ENCODE measurements around the gene CCDC171. TPM values are rescaled to one million over a fixed set of nuclear protein-coding genes. Genes with fewer than 3 reads are reported as not detected.

Gene CCDC171
- total RNA-seq, 4 donors from 2014 or later = 2.5 to 4.2 (median 3.3) TPM

DNA sequence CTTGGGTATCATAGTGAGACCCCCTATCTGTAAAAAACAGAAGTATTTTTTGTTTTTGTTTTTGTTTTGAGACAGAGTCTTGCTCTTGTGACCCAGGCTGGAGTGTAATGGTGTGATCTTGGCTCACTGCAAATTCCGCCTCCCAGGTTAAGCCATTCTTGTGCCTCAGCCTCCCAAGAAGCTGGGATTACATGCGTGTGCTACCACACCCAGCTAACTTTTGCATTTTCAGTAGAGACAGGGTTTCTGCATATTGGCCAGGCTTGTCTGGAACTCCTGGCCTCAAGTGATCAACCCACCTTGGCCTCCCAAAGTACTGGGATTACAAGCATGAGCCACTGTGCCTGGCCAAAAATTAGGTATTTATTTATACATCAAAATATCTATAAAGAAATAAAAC, 10.2 kb upstream of the CCDC171 start:
- no peak for DNase-seq (ENCODE audit: low spot score in 2 of 2)
- WGBS, 2 donors = 90 to 91% methylated on average over 2 of the region's 2 CpGs
- no peak for TF ChIP-seq POLR2A (IDR thresholded peaks at IDR 0.05)
- TF ChIP-seq, protein P1, sequence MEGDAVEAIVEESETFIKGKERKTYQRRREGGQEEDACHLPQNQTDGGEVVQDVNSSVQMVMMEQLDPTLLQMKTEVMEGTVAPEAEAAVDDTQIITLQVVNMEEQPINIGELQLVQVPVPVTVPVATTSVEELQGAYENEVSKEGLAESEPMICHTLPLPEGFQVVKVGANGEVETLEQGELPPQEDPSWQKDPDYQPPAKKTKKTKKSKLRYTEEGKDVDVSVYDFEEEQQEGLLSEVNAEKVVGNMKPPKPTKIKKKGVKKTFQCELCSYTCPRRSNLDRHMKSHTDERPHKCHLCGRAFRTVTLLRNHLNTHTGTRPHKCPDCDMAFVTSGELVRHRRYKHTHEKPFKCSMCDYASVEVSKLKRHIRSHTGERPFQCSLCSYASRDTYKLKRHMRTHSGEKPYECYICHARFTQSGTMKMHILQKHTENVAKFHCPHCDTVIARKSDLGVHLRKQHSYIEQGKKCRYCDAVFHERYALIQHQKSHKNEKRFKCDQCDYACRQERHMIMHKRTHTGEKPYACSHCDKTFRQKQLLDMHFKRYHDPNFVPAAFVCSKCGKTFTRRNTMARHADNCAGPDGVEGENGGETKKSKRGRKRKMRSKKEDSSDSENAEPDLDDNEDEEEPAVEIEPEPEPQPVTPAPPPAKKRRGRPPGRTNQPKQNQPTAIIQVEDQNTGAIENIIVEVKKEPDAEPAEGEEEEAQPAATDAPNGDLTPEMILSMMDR (IDR thresholded peaks at IDR 0.05) = no peak
- intact Hi-C loops (cut with DNase I; ENCODE audit: low total_unique reads) = no loop called here
- no peak overlapping the region for H3K4me3 ChIP-seq (ENCODE audit: low read depth, poor library complexity, severe bottlenecking)

DNA sequence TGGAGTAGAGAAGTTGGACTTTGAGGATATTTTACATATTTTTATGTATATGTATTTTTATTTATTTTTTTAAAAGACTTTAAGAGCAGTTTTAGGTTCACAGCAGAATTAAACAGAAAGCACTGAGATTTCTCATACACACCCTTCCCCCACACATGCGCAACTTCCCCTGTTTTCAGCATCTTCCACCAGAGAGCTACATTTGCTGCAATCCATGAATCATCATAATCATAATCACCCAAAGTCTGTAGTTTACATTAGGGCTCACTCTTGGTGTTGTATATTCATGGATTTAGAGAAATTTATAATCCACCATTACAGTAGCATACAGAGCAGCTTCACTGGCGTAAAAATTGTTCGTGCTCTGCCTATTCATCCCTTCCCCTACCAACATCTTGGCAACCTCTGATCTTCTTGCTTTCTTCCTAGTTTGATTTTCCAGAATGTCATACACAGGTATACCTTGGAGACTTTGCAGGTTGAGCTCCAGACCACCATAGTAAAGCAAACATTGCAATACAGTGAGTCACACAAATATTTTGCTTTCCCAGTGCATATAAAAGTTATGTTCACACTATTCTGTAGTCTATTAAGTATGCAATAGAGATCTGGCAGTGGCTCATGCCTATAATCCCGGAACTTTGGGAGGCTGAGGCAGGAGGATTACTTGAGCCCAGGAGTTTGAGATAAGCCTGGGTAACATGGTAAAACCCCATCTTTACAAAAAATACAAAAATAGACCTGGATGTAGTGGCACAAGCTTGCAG, 9.6 kb upstream of the CCDC171 start:
- TF ChIP-seq POLR2A (IDR thresholded peaks at IDR 0.05) = no peak
- TF ChIP-seq, protein P1 (IDR thresholded peaks at IDR 0.05) = no peak
- intact Hi-C loops (cut with DNase I; ENCODE audit: low total_unique reads) = no loop called here
- no peak for DNase-seq (ENCODE audit: low spot score in 2 of 2)
- no peak overlapping the region for H3K4me3 ChIP-seq (ENCODE audit: low read depth, poor library complexity, severe bottlenecking)
- 88% methylated on average over 4 of the region's 4 CpGs for WGBS, 2 donors

- H3K4me3 ChIP-seq (ENCODE audit: low read depth, poor library complexity, severe bottlenecking) = no peak overlapping the region
- DNase-seq (ENCODE audit: low spot score in 2 of 2) = no peak
- WGBS, 2 donors = 93 to 94% methylated on average over 2 of the region's 2 CpGs
- TF ChIP-seq, protein P1 (IDR thresholded peaks at IDR 0.05) = no peak
- no peak for TF ChIP-seq POLR2A (IDR thresholded peaks at IDR 0.05)
- intact Hi-C loops (cut with DNase I; ENCODE audit: low total_unique reads) = no loop called here
These were observed 3.2 kb upstream of the CCDC171 start for GRCh38 chr9:15549611-15550010.

DNA sequence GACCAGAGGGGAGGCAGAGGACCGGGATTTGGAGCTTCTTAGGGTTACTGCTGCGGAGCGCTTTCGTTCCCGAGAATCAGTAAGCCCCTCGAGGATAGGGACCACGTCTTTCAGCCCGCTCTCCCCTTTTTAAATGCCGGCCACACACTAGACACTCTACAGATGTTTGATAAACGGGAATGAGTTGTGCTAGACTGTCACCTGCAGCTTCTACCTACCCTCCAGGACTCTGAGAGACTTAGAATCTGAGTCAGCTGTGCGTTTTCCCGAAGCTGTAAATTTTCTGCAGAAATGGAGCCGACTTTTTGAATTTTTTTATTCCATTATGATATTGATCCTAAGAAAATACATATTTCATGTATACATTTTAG, 670 bp downstream of the CCDC171 start:
- WGBS, 2 donors = 0 to 2% methylated on average over 13 of the region's 13 CpGs
- DNase-seq (ENCODE audit: low spot score in 2 of 2) = no peak
- TF ChIP-seq, protein P1 (IDR thresholded peaks at IDR 0.05) = no peak
- no peak for TF ChIP-seq POLR2A (IDR thresholded peaks at IDR 0.05)
- intact Hi-C loops (cut with DNase I; ENCODE audit: low total_unique reads) = no loop called here
- peak overlapping the region; percentile 71 for H3K4me3 ChIP-seq (ENCODE audit: low read depth, poor library complexity, severe bottlenecking)

- H3K4me3 ChIP-seq (ENCODE audit: low read depth, poor library complexity, severe bottlenecking) = no peak overlapping the region
- TF ChIP-seq, protein P1 (IDR thresholded peaks at IDR 0.05) = no peak
- TF ChIP-seq POLR2A (IDR thresholded peaks at IDR 0.05) = no peak
- 91% methylated on average over 2 of the region's 2 CpGs for WGBS, 2 donors
- intact Hi-C loops (cut with DNase I; ENCODE audit: low total_unique reads) = no loop called here
- no peak for DNase-seq (ENCODE audit: low spot score in 2 of 2)
These were observed 17.9 kb downstream of the CCDC171 start for GRCh38 chr9:15570769-15571168.
